ENCODE data around the gene DCAF11.
"Not testable (repeated sequence)": the region's sequence is repeated elsewhere in the genome, so short reads cannot be mapped to it uniquely, and the experiment has no call there.

The DCAF11 gene

DNA sequence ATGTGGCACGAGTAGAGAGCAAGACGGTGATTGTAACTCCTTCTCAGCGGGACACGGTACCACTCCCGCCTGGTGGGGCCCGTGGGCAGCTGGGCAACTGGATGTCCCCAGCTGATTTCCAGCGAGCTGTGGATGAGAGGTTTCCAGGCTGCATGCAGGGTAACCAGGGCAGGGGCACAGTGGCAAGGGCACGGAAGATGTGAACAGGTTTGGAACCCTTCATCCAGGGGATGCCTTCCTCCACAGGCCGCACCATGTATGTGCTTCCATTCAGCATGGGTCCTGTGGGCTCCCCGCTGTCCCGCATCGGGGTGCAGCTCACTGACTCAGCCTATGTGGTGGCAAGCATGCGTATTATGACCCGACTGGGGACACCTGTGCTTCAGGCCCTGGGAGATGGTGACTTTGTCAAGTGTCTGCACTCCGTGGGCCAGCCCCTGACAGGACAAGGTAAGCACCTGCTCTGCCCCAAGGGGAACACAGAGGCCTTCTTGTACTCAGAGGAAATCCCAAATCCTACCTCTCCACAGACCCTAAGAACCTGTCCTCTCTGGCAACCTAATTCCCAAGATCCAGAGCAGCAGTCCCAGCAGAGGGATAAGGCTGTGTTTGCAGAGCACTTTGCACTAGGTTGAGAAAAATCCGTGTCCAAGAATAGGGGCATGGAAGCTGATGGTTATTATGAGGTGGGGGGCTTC lies 16.2 kb upstream of the DCAF11 start:
- DNase-seq = no peak

DNA sequence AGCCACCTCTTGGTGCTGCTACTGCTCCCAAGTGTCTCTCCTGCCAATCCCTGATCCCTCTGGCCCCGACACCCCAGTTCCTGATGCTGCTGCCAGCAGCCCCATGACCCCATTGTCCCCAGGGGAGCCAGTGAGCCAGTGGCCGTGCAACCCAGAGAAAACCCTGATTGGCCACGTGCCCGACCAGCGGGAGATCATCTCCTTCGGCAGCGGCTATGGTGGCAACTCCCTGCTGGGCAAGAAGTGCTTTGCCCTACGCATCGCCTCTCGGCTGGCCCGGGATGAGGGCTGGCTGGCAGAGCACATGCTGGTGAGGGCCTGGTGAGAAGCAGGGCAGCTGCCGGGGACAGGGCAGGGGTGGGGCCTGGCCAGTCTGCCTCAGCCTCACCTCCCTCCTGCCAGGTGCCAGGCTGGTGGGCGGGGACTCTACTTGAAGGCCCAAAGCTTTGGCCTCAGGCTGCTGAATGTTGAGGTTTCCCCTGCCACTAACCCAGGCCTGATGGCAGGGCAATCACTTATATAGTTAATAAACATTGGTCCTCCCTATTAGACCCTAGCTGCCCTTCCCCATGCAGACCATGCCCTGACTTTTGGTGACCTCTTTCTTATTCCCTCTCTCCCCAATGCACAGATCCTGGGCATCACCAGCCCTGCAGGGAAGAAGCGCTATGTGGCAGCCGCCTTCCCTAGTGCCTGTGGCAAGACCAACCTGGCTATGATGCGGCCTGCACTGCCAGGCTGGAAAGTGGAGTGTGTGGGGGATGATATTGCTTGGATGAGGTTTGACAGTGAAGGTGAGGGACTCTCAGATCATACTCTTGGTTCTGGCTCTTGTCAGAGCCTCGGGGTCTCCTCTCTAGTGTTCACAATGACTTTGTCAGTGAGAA lies 15.4 kb upstream of the DCAF11 start:
- DNase-seq = no peak

DNA sequence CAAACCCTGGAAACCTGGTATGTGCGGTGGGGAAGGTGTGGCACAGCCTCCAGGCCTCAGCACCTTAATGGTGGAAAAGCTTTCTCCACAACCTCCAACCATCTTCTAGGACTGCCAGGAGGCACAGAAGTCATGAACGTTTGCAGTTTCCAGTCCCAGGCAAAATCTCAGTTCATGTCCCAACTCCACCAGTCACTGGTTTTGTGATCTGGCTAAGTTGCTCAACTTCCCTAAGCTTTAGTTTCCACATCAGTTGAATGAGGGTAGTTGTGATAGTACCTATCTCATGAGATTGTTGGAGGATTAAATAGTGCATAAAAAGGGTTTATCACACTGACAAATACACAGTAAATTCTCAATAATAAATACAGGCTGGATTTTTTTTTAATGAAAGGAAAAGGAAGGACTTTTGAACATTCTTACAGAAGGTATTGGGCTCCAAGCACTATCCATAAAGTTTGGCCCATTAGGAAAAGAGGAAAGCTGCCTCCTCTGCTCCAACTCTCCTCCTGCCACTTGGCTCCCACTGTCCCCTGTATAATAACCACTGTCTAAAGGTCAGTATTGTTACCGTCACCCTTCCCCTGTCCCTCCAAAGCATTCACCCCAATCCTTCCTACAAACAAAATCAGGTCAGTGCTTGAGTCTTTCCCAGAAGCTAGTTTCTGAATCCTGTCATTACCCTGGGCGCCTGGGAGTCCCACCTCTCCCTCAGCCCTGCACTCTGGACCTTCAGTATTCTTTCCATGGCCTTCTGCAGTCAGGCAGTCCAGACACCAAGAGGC lies 14.2 kb upstream of the DCAF11 start:
- no peak for DNase-seq

DNA sequence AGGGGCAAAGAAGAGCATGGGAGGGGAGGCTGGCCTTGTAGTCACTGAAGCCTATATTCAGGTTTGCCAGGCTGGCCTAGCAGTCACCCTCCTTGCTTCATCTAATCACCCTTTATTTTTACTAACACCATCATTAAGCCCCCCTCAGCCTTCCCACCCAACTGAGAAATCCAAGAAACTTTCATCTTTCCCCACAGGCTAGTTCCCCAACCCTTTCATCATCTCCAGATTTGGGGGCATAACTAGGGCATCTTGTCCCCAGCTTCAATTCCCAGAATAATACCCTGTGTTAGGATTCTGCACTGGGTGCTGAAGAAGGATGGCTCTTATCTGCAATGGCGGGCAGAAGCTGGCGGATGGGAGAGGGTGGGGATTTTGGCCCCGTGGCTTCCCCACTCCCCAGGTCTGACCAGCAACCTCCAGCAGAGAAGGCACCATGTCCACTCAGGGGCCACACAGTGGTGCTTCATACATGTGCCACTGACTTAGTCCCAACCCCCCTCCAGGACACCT lies 13.5 kb upstream of the DCAF11 start:
- DNase-seq = no peak

DNA sequence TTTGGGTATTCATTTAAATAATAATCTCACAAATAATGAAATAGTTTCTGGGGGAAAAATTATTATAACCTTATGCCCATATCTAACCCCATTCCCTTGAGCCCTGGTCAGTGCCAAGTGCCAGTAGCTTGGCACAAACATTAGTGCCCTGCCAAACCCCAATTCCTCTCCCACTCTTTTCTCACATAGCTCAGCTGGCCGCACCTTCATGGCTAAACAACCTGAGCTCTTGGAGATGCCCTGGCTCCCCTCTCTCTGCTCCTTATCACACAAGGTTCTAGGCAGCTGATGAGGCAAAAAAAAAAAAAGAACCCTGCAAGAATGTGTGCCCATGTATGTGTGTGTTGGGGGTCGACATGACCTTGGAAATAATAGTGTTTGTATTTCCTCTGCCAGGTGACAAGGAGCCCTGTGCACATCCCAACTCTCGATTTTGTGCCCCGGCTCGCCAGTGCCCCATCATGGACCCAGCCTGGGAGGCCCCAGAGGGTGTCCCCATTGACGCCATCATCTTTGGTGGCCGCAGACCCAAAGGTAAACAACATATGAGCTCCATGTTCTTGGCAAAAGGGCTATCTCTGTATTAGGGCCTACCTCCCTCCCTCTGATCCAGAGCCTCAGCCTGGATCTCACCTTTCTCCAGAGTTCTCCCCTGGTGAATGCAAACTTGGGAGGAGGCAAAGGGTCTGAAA lies 12.1 kb upstream of the DCAF11 start:
- no peak for DNase-seq

DNA sequence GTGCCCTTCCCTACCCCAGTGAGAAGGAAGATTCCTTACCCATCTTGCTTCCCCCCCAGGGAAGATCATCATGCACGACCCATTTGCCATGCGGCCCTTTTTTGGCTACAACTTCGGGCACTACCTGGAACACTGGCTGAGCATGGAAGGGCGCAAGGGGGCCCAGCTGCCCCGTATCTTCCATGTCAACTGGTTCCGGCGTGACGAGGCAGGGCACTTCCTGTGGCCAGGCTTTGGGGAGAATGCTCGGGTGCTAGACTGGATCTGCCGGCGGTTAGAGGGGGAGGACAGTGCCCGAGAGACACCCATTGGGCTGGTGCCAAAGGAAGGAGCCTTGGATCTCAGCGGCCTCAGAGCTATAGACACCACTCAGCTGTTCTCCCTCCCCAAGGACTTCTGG lies 11.1 kb upstream of the DCAF11 start:
- DNase-seq = no peak

DNA sequence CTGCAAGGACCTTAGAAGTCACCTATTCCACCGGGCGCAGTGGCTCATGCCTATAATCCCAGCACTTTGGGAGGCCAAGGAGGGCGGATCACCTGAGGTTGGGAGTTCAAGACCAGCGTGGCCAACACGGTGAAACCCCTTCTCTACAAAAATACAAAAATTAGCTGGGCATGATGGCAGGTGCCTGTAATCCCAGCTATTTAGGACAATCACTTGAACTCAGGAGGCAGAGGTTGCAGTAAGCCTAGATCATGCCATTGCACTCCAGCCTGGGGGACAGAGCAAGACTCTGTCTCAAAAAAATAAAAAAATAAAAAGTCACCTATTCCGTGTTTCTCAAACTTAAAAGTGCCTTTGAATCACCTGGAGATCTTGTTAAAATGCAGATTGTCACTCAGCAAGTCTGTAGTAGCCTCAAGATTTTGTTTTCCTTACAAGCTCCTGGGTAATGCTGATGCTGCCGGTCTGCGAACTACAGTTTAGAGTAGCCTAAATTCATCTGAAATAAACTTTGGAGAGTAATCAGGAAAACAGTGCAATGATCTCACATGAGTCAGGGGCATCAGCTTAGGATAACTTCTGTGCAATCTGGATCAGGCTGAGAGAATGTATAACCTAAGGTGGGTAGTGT lies 8.9 kb upstream of the DCAF11 start:
- DNase-seq = not testable (repeated sequence)

DNA sequence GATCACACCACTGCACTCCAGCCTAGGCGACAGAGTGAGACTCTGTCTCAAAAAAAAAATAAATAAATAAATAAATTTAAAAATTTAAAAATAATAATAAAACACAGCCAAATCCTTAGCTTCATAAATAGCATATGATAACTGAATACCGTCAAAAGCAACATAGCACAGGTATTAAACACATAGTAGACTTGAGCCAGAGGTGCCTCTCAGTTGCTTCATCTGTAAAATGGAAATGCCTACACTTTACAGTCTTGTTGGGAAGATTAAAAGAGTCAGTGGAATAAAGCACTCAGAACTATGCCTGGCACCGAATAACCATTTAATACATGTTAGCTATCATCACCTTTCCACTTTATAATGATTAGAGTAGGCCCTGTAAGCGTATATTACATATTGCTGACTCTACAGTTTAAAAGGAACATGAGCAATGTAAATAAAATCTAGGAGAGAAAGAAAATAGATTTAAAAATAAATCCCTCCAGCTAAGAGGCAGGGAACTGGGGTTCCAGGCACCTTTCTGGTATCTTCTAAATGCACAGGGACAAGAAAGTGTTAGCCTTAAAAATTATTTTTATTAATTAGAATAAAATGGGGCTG lies 7.8 kb upstream of the DCAF11 start:
- no peak for DNase-seq

DNA sequence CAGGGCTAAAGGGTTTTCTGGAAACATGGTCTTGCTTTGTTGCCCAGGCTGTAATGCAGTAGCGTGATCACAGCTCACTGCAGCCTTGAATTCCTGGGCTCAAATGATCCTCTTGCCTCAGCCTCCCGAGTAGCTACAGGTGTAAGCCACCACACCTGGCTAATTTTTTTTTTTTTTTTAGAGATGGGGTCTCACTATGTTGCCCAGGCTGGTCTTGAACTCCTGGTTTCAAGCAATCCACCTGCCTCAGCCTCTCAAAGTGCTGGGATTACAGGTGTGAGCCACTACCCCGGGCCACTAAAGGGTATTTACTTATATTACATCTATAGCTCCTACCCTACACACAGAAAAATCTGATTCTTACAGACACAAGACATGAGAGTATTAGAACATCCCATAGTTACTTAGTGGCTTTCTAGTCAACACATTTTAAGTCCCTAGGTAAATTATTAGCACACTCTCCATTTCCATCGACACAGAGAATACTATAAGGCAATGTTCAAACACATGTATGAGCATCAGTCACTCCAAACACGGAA lies 6.2 kb upstream of the DCAF11 start:
- no peak for DNase-seq

DNA sequence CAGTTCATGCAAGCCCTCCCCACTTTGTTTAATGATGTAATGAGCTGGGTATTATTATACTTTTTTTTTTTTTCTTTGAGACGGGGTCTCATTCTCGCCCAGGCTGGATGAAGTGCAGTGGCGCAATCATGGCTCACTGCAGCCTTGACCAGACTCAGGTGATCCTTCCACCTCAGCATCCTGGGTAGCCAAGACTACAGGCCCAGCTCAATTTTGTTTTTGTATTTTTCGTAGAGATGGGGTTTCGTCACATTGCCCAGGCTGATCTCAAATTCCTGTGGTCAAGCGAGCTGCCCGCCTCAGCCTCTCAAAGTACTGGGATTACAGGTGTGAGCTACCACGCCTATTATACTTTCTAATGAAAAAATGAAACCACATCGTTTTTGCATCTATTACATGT lies 4.5 kb upstream of the DCAF11 start:
- DNase-seq = no peak

DNA sequence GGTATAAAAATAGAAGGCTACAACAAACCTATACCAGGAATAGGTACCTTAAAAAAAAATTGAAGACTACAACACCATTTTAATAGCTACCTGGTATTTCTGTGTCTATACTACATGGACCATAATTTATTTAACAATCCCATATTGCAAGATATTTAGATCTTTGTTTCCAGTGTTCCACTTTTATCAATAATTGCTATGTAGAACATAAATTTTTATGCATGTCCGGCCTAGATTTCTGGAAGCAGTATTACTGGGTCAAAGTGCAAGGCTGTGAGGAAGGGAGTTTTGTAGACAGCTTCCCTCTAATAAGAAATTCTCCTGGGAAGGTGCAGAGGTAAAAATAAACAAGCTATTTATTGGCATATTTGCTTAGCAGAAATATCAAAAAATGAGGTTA lies 4.1 kb upstream of the DCAF11 start:
- DNase-seq = no peak

DNA sequence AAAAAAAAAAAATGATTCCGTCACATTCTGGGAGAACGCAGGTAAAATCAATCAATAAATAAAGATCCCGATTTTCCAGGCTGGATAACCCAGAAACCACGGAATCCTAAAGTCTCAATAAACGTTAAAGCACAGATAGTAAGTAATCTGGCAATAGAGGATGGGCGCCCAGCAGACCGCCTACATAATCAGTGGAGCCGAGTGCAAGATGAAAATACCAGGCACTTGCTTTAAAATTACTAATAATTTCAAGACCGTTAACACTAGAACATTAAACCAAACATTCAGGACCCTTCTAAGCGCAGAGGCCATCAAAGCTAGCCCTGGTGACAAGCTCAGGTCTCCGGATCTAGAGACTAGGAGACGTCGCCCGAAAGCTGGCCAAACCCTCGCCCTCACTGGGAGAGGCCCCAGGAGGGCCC lies 1.2 kb upstream of the DCAF11 start:
- peak; percentile 1 for DNase-seq

DNA sequence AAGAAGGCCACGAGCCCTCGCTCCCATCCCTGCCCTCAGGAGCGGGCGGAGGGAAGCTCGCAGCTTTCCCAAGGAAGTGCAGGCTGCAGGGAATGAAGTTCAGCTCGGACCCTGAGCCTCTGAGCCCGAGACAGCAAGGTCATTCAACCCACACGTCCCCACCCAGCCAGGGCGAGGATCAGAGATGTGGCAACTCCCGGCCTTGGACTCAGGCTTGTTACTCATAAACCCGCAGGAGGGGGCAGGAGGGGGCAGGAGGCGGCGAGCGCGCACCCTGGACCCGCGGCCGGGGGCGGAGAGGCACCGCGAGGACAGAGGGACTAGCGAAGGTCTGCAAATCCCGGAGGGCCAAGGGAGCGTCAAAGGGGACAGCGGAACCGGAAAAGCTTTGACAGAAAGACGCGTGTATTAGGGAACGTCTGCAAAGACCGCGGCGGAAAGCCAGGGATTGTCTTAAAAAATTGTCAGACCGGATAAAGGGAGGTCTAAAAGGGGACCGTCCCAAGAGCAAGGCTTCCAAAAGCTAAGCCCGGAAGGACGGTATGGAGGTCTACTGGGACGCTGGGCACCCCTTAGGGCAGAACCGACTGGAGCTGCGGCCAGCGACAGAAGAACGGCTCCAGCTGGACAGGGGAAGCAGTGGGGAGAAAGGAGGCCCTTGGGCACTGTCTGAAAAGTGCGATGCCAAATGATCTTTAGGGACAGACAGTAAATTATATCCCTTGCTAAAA lies 611 bp upstream of the DCAF11 start:
- peak; percentile 90 for DNase-seq

DNA sequence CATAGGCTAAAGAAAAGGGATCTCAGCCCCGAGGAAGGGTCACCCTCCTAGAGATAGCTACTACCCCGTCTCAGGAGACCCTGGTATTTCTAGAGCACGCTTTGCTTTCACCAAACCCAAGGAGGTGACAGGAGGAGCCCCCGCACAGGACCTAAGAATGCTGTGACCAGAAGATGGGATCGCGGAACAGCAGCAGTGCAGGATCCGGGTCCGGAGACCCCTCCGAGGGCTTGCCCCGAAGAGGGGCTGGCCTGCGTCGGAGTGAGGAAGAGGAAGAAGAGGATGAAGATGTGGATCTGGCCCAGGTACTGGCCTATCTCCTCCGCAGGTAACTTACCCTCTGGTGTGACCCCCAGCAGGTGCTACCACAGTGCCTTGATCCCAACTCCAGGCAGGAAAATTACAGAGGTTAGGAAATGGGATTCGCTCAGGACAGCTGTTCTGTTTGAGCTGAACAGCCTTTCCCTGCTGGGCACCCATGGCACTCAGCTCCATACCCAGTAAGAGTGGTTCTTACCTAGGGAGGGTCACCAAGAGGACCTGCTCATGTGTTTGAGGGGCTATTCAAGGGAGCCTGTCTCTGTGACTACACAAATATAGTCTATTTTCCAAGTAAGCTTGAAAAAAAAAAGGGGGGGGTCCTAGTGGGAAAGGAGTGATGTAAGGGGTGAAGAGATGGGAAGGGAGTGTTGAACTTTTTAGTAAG lies 998 bp downstream of the DCAF11 start:
- DNase-seq = no peak

DNA sequence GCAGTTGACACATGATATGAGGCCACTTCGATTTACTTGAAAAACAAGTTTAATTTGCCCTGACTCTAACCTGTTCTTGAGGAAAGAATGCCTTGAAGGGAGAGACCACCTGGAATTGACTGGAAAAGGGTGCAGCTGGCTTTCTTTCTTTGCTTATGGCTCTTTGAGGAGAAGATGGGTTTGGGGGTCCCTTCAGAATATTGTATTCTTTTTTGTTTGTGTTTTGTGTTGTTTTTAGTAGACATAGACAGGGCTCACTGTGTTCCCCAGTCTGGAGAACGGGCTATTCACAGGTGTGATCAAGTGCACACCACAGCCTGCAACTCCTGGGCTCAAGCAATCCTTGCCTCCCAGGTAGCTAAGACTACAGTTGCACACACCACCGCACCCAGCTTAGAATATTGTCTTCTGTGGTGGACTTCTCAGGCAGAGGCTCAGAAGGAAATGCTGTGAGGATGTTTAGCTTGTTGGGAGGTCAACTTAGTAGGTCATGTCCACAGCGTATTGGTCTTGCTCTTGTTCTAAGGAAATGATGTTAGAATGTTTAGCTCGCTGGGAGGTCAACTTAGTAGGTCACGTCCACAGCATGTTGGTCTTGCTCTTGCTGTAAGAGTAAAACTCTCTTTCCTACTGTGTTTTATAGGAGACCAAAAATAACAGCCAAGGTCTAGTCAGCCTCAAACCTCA lies 1.7 kb downstream of the DCAF11 start:
- no peak for DNase-seq

DNA sequence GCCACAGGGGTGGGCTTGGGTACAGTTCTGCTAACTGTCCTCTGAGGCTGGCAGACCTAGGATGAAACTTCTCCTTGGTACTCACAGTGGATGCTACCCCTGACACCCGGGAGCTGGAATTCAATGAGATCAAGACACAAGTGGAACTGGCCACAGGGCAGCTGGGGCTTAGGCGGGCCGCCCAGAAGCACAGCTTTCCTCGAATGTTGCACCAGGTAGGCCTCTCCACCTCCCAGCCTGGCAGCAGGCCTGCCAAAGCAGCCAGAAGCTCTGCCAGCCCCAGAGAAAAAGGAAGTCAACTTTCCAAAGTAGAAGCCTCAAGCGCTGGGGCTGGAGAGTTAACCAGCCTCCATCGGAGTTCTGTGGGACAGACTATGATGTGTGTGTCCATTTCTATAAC lies 2.6 kb downstream of the DCAF11 start:
- DNase-seq = no peak

DNA sequence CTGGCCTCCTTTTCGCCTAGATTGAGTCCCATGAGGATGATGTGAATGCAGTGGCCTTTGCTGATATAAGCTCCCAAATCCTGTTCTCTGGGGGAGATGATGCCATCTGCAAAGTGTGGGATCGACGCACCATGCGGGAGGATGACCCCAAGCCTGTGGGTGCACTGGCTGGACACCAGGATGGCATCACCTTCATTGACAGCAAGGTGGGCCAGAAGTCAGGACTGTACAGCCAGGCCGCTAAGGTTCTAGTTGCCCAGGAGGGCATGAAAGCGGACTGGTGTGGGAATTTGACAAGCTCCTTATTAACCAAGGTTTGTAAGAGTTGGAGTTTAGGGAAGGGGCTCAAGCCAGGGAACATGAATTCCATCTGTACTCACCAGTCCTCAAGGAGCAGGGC lies 5.1 kb downstream of the DCAF11 start:
- no peak for DNase-seq

DNA sequence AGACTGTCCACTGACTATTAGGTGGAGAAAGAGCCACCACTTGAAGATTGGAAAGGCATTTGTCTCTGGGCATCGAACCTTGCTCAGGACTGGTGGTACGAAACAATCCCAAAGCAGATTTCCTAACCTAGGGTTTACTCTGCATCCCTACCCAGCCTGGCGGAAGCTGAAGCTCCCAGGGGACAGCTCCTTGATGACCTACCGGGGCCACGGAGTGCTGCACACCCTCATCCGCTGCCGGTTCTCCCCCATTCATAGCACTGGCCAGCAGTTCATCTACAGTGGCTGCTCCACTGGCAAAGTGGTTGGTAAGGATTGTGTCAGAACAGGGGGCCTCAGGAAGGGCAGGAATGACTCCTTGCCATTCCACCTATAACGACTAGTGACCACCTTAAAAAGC lies 6.6 kb downstream of the DCAF11 start:
- DNase-seq = no peak

DNA sequence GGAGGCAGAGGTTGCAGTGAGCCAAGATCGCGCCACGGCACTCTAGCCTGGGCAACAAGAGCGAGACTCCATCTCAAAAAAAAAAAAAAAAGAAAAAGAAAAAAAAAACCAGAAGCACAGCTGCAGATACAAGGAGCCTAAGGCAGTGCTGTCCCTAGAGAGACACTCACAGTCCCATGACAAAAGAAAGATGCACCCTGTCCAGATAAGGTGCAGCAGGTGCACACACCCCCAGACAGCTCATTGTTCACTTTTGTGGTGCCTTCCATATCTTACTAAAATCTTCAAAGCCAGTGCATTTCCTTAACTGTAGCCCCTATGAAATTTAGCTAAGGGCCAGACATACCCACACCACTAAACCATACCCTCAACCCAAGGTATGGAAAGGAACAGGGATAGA lies 7.8 kb downstream of the DCAF11 start:
- DNase-seq = no peak

DNA sequence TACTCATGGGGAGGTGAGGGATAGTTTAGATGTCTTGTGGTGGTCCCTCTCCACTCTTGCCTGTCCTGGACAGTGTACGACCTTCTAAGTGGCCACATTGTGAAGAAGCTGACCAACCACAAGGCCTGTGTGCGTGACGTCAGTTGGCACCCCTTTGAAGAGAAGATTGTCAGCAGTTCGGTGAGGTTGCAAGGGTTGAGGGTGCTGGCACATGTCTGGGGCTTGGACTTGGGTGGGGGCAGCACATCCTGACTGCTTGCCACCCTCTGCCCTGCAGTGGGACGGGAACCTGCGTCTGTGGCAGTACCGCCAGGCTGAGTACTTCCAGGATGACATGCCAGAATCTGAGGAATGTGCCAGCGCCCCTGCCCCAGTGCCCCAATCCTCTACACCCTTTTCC lies 8.3 kb downstream of the DCAF11 start:
- no peak for DNase-seq
